NCI-H526 treated with DMSO at 0.1 percent for 48 hours (cell line): ENCODE data around the gene NEK6.

Source experiments
- DNase-seq: peaks from one replicate; lab custom pipeline; 2025; lab: John Stamatoyannopoulos, UW

The NEK6 gene

GRCh38 chr9:124342776-124343485, 85.2 kb downstream of the NEK6 start:
- DNase-seq = no peak

GRCh38 chr9:124343533-124344290, 86.0 kb downstream of the NEK6 start:
- no peak for DNase-seq

DNA sequence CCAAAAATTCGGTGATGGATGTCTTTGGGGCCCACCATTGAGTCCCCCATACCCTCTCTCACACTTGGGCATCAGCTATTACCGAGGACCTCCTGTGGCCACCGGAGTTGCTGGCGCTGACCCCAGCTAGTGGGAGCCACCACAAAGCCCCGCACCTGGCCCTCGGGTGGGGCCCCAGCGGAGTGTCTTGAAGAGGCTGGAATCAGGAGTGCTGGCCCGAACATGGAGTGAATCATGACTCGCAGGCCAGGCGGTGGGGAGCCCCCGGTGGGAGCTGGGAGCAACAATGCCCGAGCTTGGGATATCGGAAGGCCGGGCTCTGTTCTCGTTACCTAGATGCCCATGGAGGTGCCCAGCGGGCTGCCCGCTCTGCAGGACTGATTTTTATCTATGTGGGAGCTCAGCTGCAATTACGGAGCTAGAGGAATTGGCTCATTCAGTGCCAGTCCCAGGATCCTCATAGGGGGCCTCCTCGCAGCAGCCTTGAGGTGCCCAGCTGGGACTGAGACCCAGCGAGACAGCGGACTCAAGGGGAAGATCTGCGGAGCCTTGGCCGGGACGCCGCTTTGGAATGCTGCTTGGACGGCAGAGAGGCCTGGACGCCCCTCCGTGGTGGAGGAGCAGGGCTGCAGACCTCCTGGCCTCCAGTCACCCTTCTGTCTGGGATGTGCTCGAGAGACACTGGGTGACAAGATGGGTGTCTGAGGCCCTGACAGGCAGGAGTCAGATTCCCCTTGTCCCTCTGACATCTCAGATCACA, 86.7 kb downstream of the NEK6 start:
- no peak for DNase-seq

DNA sequence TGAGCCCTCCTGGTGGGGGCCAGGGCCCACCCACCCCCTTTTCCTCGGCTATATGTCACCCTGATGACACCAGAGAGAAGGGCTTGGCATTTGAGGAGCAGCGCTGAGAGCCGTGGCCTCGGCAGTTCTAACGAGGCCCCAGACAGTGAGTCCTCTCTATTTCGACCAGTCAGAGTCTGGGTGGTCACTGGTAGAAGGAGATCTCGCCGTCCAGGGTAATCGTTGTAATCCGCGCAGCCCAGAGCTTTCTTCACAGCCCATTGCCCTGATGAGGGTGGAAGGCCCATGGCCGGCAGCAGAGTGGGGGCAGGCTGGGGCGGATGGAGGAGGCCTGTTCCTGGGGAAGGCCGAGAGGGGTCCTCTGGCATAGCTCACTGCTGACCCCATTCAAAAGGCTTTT, 87.3 kb downstream of the NEK6 start:
- DNase-seq = no peak

DNA sequence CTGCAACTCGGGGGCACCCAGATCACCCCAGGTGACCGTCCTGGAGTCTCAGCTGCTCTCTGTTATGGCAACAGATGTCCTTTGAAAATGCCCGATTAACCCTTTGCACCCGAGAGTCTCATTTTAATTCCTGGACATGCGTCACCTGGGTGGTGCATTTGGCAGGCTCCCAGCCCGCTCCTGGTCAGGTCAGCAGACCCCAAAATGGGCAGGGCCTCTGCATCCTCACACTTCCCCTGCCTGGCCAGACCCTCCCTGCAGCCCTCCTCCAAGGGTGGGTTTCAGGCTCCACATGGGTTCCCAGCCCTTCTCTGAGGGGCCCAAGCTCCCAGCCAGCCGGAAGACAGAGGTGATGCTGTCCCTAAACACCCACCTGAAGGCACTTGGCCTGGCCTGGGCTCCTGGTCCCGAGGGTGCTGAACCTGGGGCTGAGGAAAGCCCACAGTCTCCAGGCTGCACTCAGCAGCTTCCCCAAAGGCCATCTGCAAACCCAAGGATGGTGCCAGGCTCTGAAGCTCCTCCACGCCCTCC, 88.1 kb downstream of the NEK6 start:
- DNase-seq = no peak

- no peak for DNase-seq
These were observed 88.8 kb downstream of the NEK6 start for GRCh38 chr9:124346347-124347163.

- no peak for DNase-seq
These were observed 89.6 kb downstream of the NEK6 start for GRCh38 chr9:124347206-124347967.

GRCh38 chr9:124347968-124348358, 90.2 kb downstream of the NEK6 start:
- DNase-seq = no peak

GRCh38 chr9:124348363-124348762, 90.6 kb downstream of the NEK6 start:
- no peak for DNase-seq

DNA sequence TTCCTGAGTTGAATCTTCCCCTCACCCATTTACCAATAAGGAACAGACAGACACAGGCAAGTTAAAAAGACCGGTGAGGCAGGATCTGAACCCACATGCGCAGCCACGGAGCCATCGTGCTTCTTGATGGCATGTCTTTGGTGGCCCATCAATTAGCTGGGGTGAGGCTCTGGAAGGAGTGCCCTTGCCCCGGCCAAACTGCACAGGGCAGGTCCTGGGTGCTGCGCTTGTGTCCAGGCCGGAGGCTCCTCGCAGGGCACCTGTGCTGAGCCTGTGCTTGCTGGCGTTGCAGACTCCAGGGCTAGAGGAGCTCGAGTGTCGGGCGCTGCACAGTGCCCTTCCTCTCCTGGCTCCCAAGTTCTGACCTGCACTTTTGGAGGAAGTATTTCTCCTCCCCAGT, 91.1 kb downstream of the NEK6 start:
- DNase-seq = no peak

DNA sequence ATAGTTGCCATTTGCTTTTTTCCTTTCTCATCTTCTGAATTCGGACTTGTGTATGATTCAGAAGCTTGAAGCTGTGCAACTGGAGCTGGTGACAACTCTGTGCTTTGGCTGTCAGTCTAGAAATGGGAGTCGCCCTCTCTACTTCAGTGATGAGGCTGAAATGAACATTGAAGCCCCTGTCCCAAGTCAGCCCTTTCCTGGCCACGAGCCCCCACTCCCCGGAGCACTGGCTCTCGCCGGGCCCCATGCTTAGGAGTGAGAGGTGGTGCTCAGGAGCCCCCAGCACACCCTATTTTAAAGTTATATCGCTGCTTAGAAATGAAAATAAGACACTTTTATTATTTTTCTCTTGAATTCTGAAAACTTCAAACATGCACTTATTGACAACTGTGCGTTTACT, 91.5 kb downstream of the NEK6 start:
- DNase-seq = no peak

DNA sequence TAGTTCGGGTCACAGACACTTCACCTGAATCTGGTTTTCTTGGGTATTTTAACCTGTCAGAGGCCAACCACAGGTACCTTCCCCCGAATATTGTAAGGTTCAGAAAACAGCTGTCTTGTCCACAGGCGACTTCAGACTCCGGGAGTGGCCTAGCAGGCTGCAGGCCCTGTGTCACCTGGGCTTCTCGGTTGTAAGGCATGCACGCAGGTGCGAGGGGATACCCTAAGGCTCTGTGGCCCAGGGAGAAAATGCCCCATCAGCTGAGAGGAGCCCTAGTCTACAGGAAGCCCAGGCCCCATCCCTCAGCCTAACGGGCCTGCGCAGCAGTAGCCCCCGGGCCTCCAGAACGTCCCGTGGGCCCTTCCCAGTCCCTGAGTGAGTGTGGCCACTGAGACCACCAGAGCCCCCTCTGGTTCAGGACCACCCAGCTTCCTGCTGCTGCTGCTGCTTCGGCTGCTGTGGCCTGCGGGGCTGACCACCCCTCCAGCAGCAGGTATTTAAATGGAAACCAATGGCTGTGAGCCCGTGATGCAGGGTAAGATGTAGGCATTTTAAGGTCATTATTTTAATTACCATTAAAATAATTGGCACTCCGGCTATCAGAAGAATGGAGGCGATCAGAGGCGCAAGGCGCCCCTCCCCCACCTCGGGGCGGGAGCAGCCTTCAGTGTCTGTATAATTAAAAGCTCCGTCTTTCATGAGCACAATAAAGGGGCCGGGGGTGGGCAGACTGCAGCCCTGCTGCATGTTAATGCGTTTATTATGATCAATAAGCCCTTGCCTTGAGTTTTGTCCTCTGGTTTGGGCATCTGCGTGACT, 92.1 kb downstream of the NEK6 start:
- DNase-seq = no peak

DNA sequence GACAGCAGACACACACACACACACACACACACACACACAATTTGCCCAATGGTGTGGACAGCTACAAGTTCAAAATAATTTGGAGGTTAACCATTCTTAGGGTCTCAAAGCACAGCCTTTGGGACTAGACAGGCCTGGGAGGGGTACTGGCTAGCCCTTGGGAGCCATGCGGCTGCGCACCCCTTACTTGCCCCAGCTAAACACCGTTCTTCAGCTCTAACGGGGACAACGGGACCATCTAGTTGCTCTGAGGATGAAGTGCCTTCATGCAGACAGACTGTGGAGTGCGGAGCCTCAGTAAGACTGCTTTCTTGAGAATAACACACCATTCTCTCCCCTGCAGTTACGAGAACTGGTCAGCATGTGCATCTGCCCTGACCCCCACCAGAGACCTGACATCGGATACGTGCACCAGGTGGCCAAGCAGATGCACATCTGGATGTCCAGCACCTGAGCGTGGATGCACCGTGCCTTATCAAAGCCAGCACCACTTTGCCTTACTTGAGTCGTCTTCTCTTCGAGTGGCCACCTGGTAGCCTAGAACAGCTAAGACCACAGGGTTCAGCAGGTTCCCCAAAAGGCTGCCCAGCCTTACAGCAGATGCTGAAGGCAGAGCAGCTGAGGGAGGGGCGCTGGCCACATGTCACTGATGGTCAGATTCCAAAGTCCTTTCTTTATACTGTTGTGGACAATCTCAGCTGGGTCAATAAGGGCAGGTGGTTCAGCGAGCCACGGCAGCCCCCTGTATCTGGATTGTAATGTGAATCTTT, 92.9 kb downstream of the NEK6 start:
- no peak for DNase-seq

DNA sequence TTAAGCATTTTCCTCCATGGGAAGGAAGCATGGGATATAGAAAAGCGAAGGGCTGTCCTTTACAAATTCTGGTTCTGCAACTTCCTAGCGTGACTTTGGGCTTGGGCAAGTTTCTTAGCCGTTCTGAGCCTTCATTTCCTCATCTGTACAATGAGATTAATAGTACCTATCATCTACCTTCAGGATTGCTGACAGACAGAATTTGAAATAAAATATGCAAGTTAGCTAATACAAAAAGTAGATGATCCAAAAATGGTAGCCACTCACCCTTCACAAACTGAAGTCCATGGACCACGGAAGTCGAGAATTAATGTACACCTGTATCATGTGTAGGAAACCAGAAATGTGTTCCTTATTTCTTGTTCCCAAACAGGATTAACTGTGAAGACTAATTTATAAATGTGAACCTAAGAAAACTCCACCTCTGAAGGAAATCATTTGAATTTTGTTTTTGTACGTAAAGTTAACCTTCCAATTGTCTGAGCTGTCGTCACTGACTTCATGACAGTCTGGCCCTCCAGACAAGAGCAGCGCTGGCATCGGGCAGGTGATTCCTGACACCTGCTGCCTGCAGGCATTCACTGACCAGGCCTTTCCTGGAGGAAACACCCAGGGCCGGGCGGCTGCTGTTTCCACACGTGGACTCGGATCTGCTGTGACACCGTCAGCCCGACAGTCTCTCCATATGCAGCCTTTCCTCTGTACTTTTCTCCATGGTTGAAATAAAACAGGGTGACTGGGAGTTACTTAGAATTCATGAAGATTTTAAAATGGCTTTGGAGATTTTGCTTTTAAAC, 94.1 kb downstream of the NEK6 start:
- DNase-seq = no peak

DNA sequence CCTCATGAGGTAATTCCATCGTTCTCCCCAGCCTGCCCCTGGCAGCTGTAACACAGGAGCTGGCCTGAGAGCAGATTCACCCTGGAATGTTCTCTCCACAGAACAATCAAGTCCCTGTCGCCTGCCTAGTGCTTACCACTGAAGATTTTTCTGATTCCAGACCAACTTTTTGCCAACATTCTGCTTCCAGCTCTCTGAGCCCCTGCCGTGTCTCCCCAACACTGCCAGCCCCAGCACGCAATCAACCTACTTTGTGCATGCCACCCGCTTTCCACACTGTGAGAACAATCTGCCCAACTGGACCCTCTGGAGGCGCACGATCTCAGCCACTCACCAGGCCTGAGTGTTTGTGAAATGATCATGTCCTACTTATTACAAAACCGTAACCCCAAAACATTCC, 94.9 kb downstream of the NEK6 start:
- no peak for DNase-seq

DNA sequence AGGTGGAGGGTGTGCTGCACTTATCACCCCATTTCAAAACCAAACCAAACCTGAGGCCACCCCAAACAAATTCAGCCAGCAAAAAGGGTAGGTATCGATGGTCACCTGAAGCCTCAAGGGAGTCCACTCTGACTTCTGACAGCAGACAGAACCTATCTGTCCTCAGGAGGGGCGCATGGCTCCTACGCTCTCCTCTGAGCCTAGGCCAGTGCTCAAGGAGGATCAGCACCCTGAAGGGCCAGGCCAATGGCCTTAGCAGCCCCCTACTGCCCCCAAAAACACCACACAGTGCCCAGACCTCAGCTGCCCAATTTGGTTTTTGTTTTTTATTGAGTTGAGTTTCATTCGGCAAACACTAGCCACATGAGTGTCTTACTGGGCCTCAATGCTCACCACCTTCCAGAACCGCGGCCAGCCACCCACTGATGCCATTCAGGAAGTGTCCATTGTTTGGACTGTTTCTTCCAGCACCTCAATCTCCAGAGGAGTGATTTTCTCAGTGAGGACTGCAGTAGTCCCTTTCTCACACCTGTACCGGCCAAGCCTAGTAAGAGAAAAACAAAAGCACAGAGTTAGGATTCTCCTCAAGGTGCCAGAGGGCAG, 95.5 kb downstream of the NEK6 start:
- no peak for DNase-seq

- no peak for DNase-seq
These were observed 96.1 kb downstream of the NEK6 start for GRCh38 chr9:124353811-124354274.
